ENCODE data around the gene KREMEN2. TPM values are rescaled to one million over a fixed set of nuclear protein-coding genes. Genes with fewer than 3 reads are reported as not detected.

The KREMEN2 gene
- total and polyA plus RNA-seq, 9 of the 15 experiments (the other 6 are each of a cell fraction or from before 2014, with no cell fraction given) = 0.04 to 7.7 (median 1.5) TPM; not detected in 1

DNA sequence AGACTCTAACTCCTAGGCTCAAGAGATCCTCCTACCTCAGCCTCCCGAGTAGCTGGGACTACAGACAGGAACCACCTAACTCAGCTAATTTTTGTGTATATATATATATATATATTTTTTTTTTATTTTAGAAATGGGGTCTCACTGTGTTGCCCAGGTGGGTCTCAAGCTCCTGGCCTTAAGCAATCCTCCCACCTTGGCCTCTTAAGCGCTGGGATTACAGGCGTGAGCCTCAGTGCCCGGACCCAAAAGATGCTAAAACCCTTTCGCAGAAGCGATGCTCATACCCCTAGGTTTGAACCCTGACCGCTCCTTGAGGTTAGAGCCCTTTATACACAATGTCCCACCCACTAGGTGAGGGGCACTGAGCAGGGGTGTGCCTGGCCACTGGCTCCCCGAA lies 46.4 kb downstream of the KREMEN2 start:
- no TSS peak for BruUV-seq (replicated peaks)
- H3K79me2 ChIP-seq (ENCODE audit: control insufficient read depth, insufficient read depth, low read length) = peaks cover 17% of the 10 kb centered on the region
- no peaks in the 10 kb centered on the region for H3K9me3 ChIP-seq (replicated peaks; ENCODE audit: control insufficient read depth, insufficient read depth, low read depth, low read length)
- peaks cover 39 to 82% of the 10 kb centered on the region in 2 experiments for H3K4me1 ChIP-seq (replicated peaks in 1 of 2; ENCODE audit: control insufficient read depth in 2 of 2, insufficient read depth in 2 of 2, low read length in 2 of 2)
- in situ Hi-C loops (cut with MboI) (no loop called here), intact Hi-C loops (cut with micrococcal nuclease) (no loop called here)
- ChIA-PET CTCF (ENCODE audit: low intra/inter-chr PET ratio) (no interaction called here), POLR2A (interaction anchor here (0.8 to 1.7 kb wide), 3 partner anchors 10 to 19 kb away, joined by 3 to 9 read pairs (median 6); partner anchors contain the start of genes HCFC1R1, THOC6 and TNFRSF12A)
- FAIRE-seq = no peak
- H2AFZ ChIP-seq (ENCODE audit: low read depth, low read length) = no peak overlapping the region
- H3K36me3 ChIP-seq (ENCODE audit: control insufficient read depth, insufficient read depth, low read length) = peaks cover 3% of the 10 kb centered on the region; the same call in 2 of the 3 replicates
- no peak overlapping the region for H3K4me2 ChIP-seq (ENCODE audit: insufficient read depth, low read length)
- H3K27me3 ChIP-seq (ENCODE audit: control insufficient read depth in 2 of 2, insufficient read depth in 2 of 2, low read length in 2 of 2) = no peaks in the 10 kb centered on the region
- H3K27ac ChIP-seq (ENCODE audit: extremely low read depth, low read depth, low read length) = no peak overlapping the region
- H4K20me1 ChIP-seq (replicated peaks; ENCODE audit: control insufficient read depth, insufficient read depth, low read length) = no peaks in the 10 kb centered on the region
- H3K9me1 ChIP-seq (ENCODE audit: control insufficient read depth, insufficient read depth, low read length) = peaks cover 3% of the 10 kb centered on the region
- H3K4me3 ChIP-seq = no peak overlapping the region
- ATAC-seq = no peak
- 90% methylated on average over 8 of the region's 8 CpGs for WGBS (ENCODE audit: insufficient coverage, low coverage, missing lambda C conversion rate)
- no peak overlapping the region for H3K9ac ChIP-seq (ENCODE audit: insufficient read depth in 1 of 2, low read depth in 2 of 2, low read length in 2 of 2)
- TF ChIP-seq, protein P1, sequence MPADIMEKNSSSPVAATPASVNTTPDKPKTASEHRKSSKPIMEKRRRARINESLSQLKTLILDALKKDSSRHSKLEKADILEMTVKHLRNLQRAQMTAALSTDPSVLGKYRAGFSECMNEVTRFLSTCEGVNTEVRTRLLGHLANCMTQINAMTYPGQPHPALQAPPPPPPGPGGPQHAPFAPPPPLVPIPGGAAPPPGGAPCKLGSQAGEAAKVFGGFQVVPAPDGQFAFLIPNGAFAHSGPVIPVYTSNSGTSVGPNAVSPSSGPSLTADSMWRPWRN (IDR thresholded peaks at IDR 0.05; ENCODE audit: low read depth) = no peak
- no peak for TF ChIP-seq KLF10 (CRISPR knock-in tag; IDR thresholded peaks at IDR 0.05)
- TF ChIP-seq, protein P2, sequence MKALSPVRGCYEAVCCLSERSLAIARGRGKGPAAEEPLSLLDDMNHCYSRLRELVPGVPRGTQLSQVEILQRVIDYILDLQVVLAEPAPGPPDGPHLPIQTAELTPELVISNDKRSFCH (CRISPR knock-in tag; IDR thresholded peaks at IDR 0.05) = no peak
- TF ChIP-seq, protein P2 (tag; IDR thresholded peaks at IDR 0.05) = no peak
- TF ChIP-seq, protein P3, sequence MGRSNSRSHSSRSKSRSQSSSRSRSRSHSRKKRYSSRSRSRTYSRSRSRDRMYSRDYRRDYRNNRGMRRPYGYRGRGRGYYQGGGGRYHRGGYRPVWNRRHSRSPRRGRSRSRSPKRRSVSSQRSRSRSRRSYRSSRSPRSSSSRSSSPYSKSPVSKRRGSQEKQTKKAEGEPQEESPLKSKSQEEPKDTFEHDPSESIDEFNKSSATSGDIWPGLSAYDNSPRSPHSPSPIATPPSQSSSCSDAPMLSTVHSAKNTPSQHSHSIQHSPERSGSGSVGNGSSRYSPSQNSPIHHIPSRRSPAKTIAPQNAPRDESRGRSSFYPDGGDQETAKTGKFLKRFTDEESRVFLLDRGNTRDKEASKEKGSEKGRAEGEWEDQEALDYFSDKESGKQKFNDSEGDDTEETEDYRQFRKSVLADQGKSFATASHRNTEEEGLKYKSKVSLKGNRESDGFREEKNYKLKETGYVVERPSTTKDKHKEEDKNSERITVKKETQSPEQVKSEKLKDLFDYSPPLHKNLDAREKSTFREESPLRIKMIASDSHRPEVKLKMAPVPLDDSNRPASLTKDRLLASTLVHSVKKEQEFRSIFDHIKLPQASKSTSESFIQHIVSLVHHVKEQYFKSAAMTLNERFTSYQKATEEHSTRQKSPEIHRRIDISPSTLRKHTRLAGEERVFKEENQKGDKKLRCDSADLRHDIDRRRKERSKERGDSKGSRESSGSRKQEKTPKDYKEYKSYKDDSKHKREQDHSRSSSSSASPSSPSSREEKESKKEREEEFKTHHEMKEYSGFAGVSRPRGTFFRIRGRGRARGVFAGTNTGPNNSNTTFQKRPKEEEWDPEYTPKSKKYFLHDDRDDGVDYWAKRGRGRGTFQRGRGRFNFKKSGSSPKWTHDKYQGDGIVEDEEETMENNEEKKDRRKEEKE (IDR thresholded peaks at IDR 0.05; ENCODE audit: borderline replicate concordance in 1 of 2, control insufficient read depth in 1 of 2, low read depth in 2 of 2, low read length in 1 of 2) = no peak
- DNase-seq (ENCODE audit: extremely low read depth in 1 of 4, low spot score in 3 of 4) = no peak

Data from K562 (cell line).